Ascending aorta (tissue), 2 donors: ENCODE results near the gene DCP2. TPM values are rescaled to one million over a fixed set of nuclear protein-coding genes. Genes with fewer than 3 reads are reported as not detected.

Experiments
- DNase-seq, 2 donors: peaks; one replicate each; pipeline ENCODE4 v3.0.0-alpha.2; 2019; ENCODE audit warnings: low spot score in 2 of 2
- H3K27ac ChIP-seq, 2 donors: fragments of 200-600 bp; sonication (generic); one replicate each; pipeline ENCODE4 v1.5.1; 2016 to 2017; ENCODE audit warnings: mild to moderate bottlenecking in 1 of 2
- H3K27me3 ChIP-seq: fragments of 200-600 bp; sonication (generic); one replicate; pipeline ENCODE4 v1.5.1; 2017
- H3K36me3 ChIP-seq, 2 donors: fragments of 200-600 bp; sonication (generic); one replicate each; pipeline ENCODE4 v1.5.1; 2016
- H3K4me1 ChIP-seq, 2 donors: fragments of 200-600 bp; sonication (generic); one replicate each; pipeline ENCODE4 v1.5.1; 2016 to 2017; ENCODE audit warnings: mild to moderate bottlenecking in 1 of 2
- H3K4me3 ChIP-seq, 2 donors: fragments of 200-600 bp; sonication (generic); one replicate each; pipeline ENCODE4 v1.5.1; 2016 to 2017; ENCODE audit warnings: mild to moderate bottlenecking in 1 of 2
- H3K9me3 ChIP-seq, 2 donors: fragments of 200-600 bp; sonication (generic); one replicate each; pipeline ENCODE4 v1.5.1; 2016
- CTCF ChIP-seq, 3 experiments: fragments of 200-600 bp in 2 of 3; fragments of 450-650 bp in 1 of 3; sonication (generic) in 2 of 3; IDR thresholded peaks; one replicate each; pipeline ENCODE4 v1.5.1; 2016 to 2019; ENCODE audit warnings: antibody characterized with exemption in 3 of 3, mild to moderate bottlenecking in 1 of 3, moderate library complexity in 1 of 3
- intact Hi-C: fragments of 100-400 bp; cut with DNase I; formaldehyde crosslinking; loops from one replicate; pipeline ENCODE4 v1.15.1; 2023
- total RNA-seq: library from RNA; depleted of rRNA; stranded (reverse); fragments of >200 nt; gene quantifications from one replicate; pipeline ENCODE4 v1.1.0, GENCODE V29; 2016

The DCP2 gene
- total RNA-seq, 1 donor from 2014 or later, result 24.6 TPM

- TF ChIP-seq CTCF (IDR thresholded peaks at IDR 0.05), result no peak
- intact Hi-C loops, result no loop called here
- no peaks in the 10 kb centered on the region for H3K4me1 ChIP-seq
- no peak overlapping the region for H3K4me3 ChIP-seq
- H3K36me3 ChIP-seq, result peaks cover 10 to 22% of the 10 kb centered on the region in 2 donors
- H3K27ac ChIP-seq, result no peak overlapping the region
- no peak for DNase-seq
- H3K9me3 ChIP-seq, result no peaks in the 10 kb centered on the region
- H3K27me3 ChIP-seq, result no peaks in the 10 kb centered on the region
Observed at GRCh38 chr5:113031104-113031503, 54.5 kb downstream of the DCP2 start.

GRCh38 chr5:113031557-113031956, 55.0 kb downstream of the DCP2 start:
- Histone ChIP-seq H3K9me3 (no peaks in the 10 kb centered on the region), H3K27ac (no peak overlapping the region), H3K36me3 (peaks cover 10 to 21% of the 10 kb centered on the region in 2 donors), H3K27me3 (no peaks in the 10 kb centered on the region), H3K4me3 (no peak overlapping the region), H3K4me1 (no peaks in the 10 kb centered on the region)
- DNase-seq, result no peak
- TF ChIP-seq CTCF (IDR thresholded peaks at IDR 0.05), result no peak
- intact Hi-C loops, result no loop called here

GRCh38 chr5:113034182-113034773, 57.7 kb downstream of the DCP2 start:
- no peaks in the 10 kb centered on the region for H3K9me3 ChIP-seq
- intact Hi-C loops, result no loop called here
- no peaks in the 10 kb centered on the region for H3K36me3 ChIP-seq
- TF ChIP-seq CTCF (IDR thresholded peaks at IDR 0.05), result no peak
- H3K27me3 ChIP-seq, result no peaks in the 10 kb centered on the region
- no peaks in the 10 kb centered on the region for H3K4me1 ChIP-seq
- H3K4me3 ChIP-seq, result no peak overlapping the region
- no peak overlapping the region for H3K27ac ChIP-seq
- DNase-seq, result no peak

GRCh38 chr5:113035096-113035495, 58.5 kb downstream of the DCP2 start:
- H3K27ac ChIP-seq, result no peak overlapping the region
- intact Hi-C loops, result no loop called here
- H3K27me3 ChIP-seq, result no peaks in the 10 kb centered on the region
- H3K4me3 ChIP-seq, result no peak overlapping the region
- no peaks in the 10 kb centered on the region for H3K4me1 ChIP-seq
- TF ChIP-seq CTCF (IDR thresholded peaks at IDR 0.05), result no peak
- DNase-seq, result no peak
- H3K36me3 ChIP-seq, result no peaks in the 10 kb centered on the region
- no peaks in the 10 kb centered on the region for H3K9me3 ChIP-seq

- H3K4me1 ChIP-seq, result no peaks in the 10 kb centered on the region
Observed at GRCh38 chr5:113036321-113036720, 59.7 kb downstream of the DCP2 start.

More at GRCh38 chr5:113036321-113036720, 59.7 kb downstream of the DCP2 start:
- intact Hi-C loops, result no loop called here
- DNase-seq, result no peak
- no peak overlapping the region for H3K27ac ChIP-seq
- H3K9me3 ChIP-seq, result no peaks in the 10 kb centered on the region
- H3K27me3 ChIP-seq, result no peaks in the 10 kb centered on the region
- TF ChIP-seq CTCF (IDR thresholded peaks at IDR 0.05), result no peak
- no peak overlapping the region for H3K4me3 ChIP-seq
- peaks cover 0 to 6% of the 10 kb centered on the region in 2 donors for H3K36me3 ChIP-seq
